HCT116 (cell line): ENCODE measurements around the gene AGER. TPM values are rescaled to one million over a fixed set of nuclear protein-coding genes. Genes with fewer than 3 reads are reported as not detected.

Experiments used
- ATAC-seq: fragments of 200-7000 bp; cut with Tn5 transposase; 2 replicates; pipeline ENCODE4 v1.9.1; 2020; ENCODE audit warnings: mild to moderate bottlenecking, moderate library complexity
- BruUV-seq: library from RNA; stranded (reverse); fragments of 400-500 nt; replicated peaks from 2 replicates; lab custom pipeline; 2021; lab: Mats Ljungman, UMichigan
- CTCF ChIA-PET: fragments of 300-600 bp; sonication (Branson Sonifier 250); formaldehyde crosslinking; loops from one replicate; lab custom pipeline; 2021; ENCODE audit warnings: antibody characterized with exemption; lab: Charles Lee
- POLR2A ChIA-PET: fragments of 300-600, 350-600 bp; sonication (Branson Sonifier 250); formaldehyde crosslinking; loops from one replicate; lab custom pipeline; 2021; ENCODE audit warnings: antibody characterized with exemption; lab: Charles Lee
- RAD21 ChIA-PET, 2 experiments: fragments of 300-600 bp; sonication (Branson Sonifier 250); formaldehyde crosslinking; loops; one replicate each; lab custom pipeline; 2023; ENCODE audit warnings: low total read pairs in 2 of 2; ENCODE audit not compliant: uncharacterized antibody in 2 of 2, unreplicated experiment in 2 of 2, low non-redundant PET in 1 of 2; lab: Charles Lee
- DNase-seq: peaks from one replicate; pipeline ENCODE4 v3.0.0-alpha.2; 2010; ENCODE audit warnings: low read depth, low spot score
- H2AFZ ChIP-seq: fragments of 200-600 bp; shearing (Covaris generic), sonication (generic); 2 replicates; pipeline ENCODE4 v1.6.1; 2017; ENCODE audit warnings: low read depth, mixed run types, mixed read lengths, antibody characterized with exemption, low read length; ENCODE audit not compliant: poor library complexity, severe bottlenecking
- H3K27ac ChIP-seq: 2 replicates; pipeline ENCODE4 v1.5.1; 2012; ENCODE audit warnings: low read depth, low read length
- H3K27me3 ChIP-seq: fragments of 200-600 bp; sonication (generic); 2 replicates; pipeline ENCODE4 v1.6.1; 2016; ENCODE audit warnings: mixed run types, low read length, mixed read lengths; ENCODE audit not compliant: insufficient read depth
- H3K36me3 ChIP-seq, 2 experiments: fragments of 200-500 bp in 1 of 2; fragments of 200-600 bp in 1 of 2; sonication (Bioruptor generic) in 1 of 2; sonication (generic) in 1 of 2; 2 replicates each; pipeline versions ENCODE4 v1.5.1 to v1.6.1; 2014 to 2016; ENCODE audit warnings: low read length in 2 of 2, inconsistent platforms in 1 of 2, mixed read lengths in 1 of 2, mixed run types in 1 of 2; ENCODE audit not compliant: insufficient read depth in 2 of 2, control insufficient read depth in 1 of 2
- H3K4me1 ChIP-seq, 2 experiments: fragments of 200-600 bp in 1 of 2; sonication (generic) in 1 of 2; 2 replicates each; pipeline versions ENCODE4 v1.5.1 to v1.6.1; 2012 to 2017; ENCODE audit warnings: low read length in 2 of 2, inconsistent platforms in 1 of 2, mild to moderate bottlenecking in 1 of 2, mixed read lengths in 1 of 2, mixed run types in 1 of 2, moderate library complexity in 1 of 2; ENCODE audit not compliant: insufficient read depth in 2 of 2, control insufficient read depth in 1 of 2
- H3K4me2 ChIP-seq: fragments of 200-600 bp; sonication (generic); 2 replicates; pipeline ENCODE4 v1.6.1; 2017; ENCODE audit warnings: mixed run types, low read length, mixed read lengths
- H3K4me3 ChIP-seq, 2 experiments: fragments of 200-600 bp in 1 of 2; sonication (generic) in 1 of 2; replicated peaks in 1 of 2; 2 replicates each; pipeline ENCODE4 v1.5.1; 2011 to 2016; ENCODE audit warnings: low read length in 2 of 2, control low read depth in 1 of 2, low read depth in 1 of 2, mild to moderate bottlenecking in 1 of 2, mixed read lengths in 1 of 2, mixed run types in 1 of 2
- H3K79me2 ChIP-seq: fragments of 200-600 bp; sonication (generic); 2 replicates; pipeline ENCODE4 v1.6.1; 2017; ENCODE audit warnings: mild to moderate bottlenecking, mixed run types, low read length, moderate library complexity, mixed read lengths; ENCODE audit not compliant: insufficient read depth
- H3K9ac ChIP-seq: fragments of 200-600 bp; sonication (generic); 2 replicates; pipeline ENCODE4 v1.6.1; 2016; ENCODE audit warnings: low read length, mixed read lengths
- H3K9me2 ChIP-seq: fragments of 200-600 bp; sonication (generic), shearing (Covaris generic); 2 replicates; pipeline ENCODE4 v1.6.1; 2017; ENCODE audit warnings: mixed run types, mild to moderate bottlenecking, moderate library complexity; ENCODE audit not compliant: insufficient read depth
- H3K9me3 ChIP-seq, 2 experiments: fragments of 200-500 bp in 1 of 2; fragments of 200-600 bp in 1 of 2; sonication (Bioruptor generic) in 1 of 2; sonication (generic) in 1 of 2; 2 replicates each; pipeline ENCODE4 v1.6.1; 2014 to 2017; ENCODE audit warnings: low read length in 2 of 2, mixed read lengths in 2 of 2, inconsistent platforms in 1 of 2, low read depth in 1 of 2, mild to moderate bottlenecking in 1 of 2, mixed run types in 1 of 2, moderate library complexity in 1 of 2; ENCODE audit not compliant: control insufficient read depth in 1 of 2, insufficient read depth in 1 of 2
- H4K20me1 ChIP-seq: fragments of 200-600 bp; sonication (generic), shearing (Covaris generic); 2 replicates; pipeline ENCODE4 v1.6.1; 2017; ENCODE audit warnings: mixed run types, mild to moderate bottlenecking, moderate library complexity; ENCODE audit not compliant: insufficient read depth
- ATF3 ChIP-seq: IDR thresholded peaks from 2 replicates; pipeline ENCODE4 v1.6.1; 2012
- CBX3 ChIP-seq: IDR thresholded peaks from 2 replicates; pipeline ENCODE4 v1.6.1; 2012; ENCODE audit warnings: low read depth
- CEBPB ChIP-seq: IDR thresholded peaks from 2 replicates; pipeline ENCODE4 v1.6.1; 2012; ENCODE audit warnings: low read depth
- EGR1 ChIP-seq: IDR thresholded peaks from 2 replicates; pipeline ENCODE4 v1.6.1; 2012; ENCODE audit warnings: low read depth
- ELF1 ChIP-seq: IDR thresholded peaks from 2 replicates; pipeline ENCODE4 v1.6.1; 2012; ENCODE audit warnings: low read depth, borderline replicate concordance
- EZH2 ChIP-seq: fragments of 200-600 bp; sonication (generic); IDR thresholded peaks from 2 replicates; pipeline ENCODE4 v1.6.1; 2017; ENCODE audit warnings: antibody characterized with exemption, mixed run types
- EZH2phosphoT487 ChIP-seq: fragments of 200-600 bp; IDR thresholded peaks from 2 replicates; pipeline ENCODE4 v1.6.1; 2018; ENCODE audit warnings: antibody characterized with exemption, borderline replicate concordance
- FOSL1 ChIP-seq: IDR thresholded peaks from 2 replicates; pipeline ENCODE4 v1.6.1; 2012; ENCODE audit warnings: low read depth
- JUND ChIP-seq: IDR thresholded peaks from 2 replicates; pipeline ENCODE4 v1.6.1; 2012
- MAX ChIP-seq: IDR thresholded peaks from 2 replicates; pipeline ENCODE4 v1.6.1; 2012
- POLR2AphosphoS5 ChIP-seq: IDR thresholded peaks from 2 replicates; pipeline ENCODE4 v1.6.1; 2011; ENCODE audit warnings: mild to moderate bottlenecking, low read depth, low read length, moderate library complexity
- SIN3A ChIP-seq: IDR thresholded peaks from 2 replicates; pipeline ENCODE4 v1.6.1; 2012; ENCODE audit warnings: low read depth
- SP1 ChIP-seq: IDR thresholded peaks from 2 replicates; pipeline ENCODE4 v1.6.1; 2012; ENCODE audit warnings: low read depth
- YY1 ChIP-seq: IDR thresholded peaks from 2 replicates; pipeline ENCODE4 v1.6.1; 2011; ENCODE audit warnings: low read length, low read depth, moderate library complexity, mild to moderate bottlenecking; ENCODE audit not compliant: insufficient replicate concordance; ENCODE audit errors: extremely low read depth
- ZBTB33 ChIP-seq: IDR thresholded peaks from 2 replicates; pipeline ENCODE4 v1.6.1; 2011; ENCODE audit warnings: mild to moderate bottlenecking, low read length, moderate library complexity; ENCODE audit not compliant: insufficient replicate concordance; ENCODE audit errors: extremely low read depth
- ZFX ChIP-seq: fragments of 450-650 bp; IDR thresholded peaks from 2 replicates; pipeline ENCODE4 v1.6.1; 2017
- ZNF274 ChIP-seq: fragments of 200-500 bp; sonication (Bioruptor generic); IDR thresholded peaks from 2 replicates; pipeline ENCODE4 v1.6.1; 2014; ENCODE audit warnings: mild to moderate bottlenecking, low read depth, low read length, inconsistent platforms
- intact Hi-C: fragments of 100-400 bp; cut with micrococcal nuclease; formaldehyde crosslinking; loops from 2 replicates; pipeline ENCODE4 v1.10.0; 2022
- total RNA-seq: library from RNA; stranded (reverse); gene quantifications from one replicate; pipeline ENCODE4 v1.2.1, GENCODE V29; 2021; ENCODE audit not compliant: unreplicated experiment

AGER gene
- total RNA-seq, 1 experiment from 2014 or later = 22.6 TPM

GRCh38 chr6:32204268-32204715 is 20.2 kb upstream of the AGER start:
- CTCF ChIA-PET = no interaction called here
- no peaks in the 10 kb centered on the region for H3K9me2 ChIP-seq
- no TSS peak for BruUV-seq
- H4K20me1 ChIP-seq = no peaks in the 10 kb centered on the region
- no peak overlapping the region for H2AFZ ChIP-seq
- H3K9me3 ChIP-seq = no peaks in the 10 kb centered on the region
- ATAC-seq = no peak
- H3K27ac ChIP-seq = no peak overlapping the region
- no peak overlapping the region for H3K4me2 ChIP-seq
- intact Hi-C loops = no loop called here
- H3K36me3 ChIP-seq = no peaks in the 10 kb centered on the region
- H3K4me3 ChIP-seq = no peak overlapping the region
- H3K4me1 ChIP-seq = no peaks in the 10 kb centered on the region
- RAD21 ChIA-PET = no interaction called here
- POLR2A ChIA-PET = interaction anchor here (0.8 kb wide), 1 partner anchor 9 kb away, joined by 4 read pairs; no protein-coding TSS in a partner anchor
- 0 out of 2 replicates have a peak, but pooled peaks cover 3% of the 10 kb centered on the region for H3K27me3 ChIP-seq
- TF ChIP-seq EZH2phosphoT487 (no peak), SP1 (no peak), JUND (no peak), CEBPB (no peak), ELF1 (no peak), YY1 (no peak), CBX3 (no peak), FOSL1 (no peak)
- TF ChIP-seq, all 23 proteins: peak for 0
- H3K9ac ChIP-seq = no peak overlapping the region
- no peaks in the 10 kb centered on the region for H3K79me2 ChIP-seq
- DNase-seq = no peak

GRCh38 chr6:32203426-32204267 is 19.6 kb upstream of the AGER start:
- H3K4me3 ChIP-seq = no peak overlapping the region
- H3K4me1 ChIP-seq = no peaks in the 10 kb centered on the region
- intact Hi-C loops = no loop called here
- BruUV-seq = no TSS peak
- no peak overlapping the region for H3K27ac ChIP-seq
- ATAC-seq = no peak
- RAD21 ChIA-PET = no interaction called here
- 0 out of 2 replicates have a peak, but pooled peaks cover 3% of the 10 kb centered on the region for H3K27me3 ChIP-seq
- no peak overlapping the region for H2AFZ ChIP-seq
- no peaks in the 10 kb centered on the region for H3K9me3 ChIP-seq
- H3K79me2 ChIP-seq = no peaks in the 10 kb centered on the region
- H3K4me2 ChIP-seq = no peak overlapping the region
- POLR2A ChIA-PET = no interaction called here
- CTCF ChIA-PET = interaction anchor here (0.7 kb wide), 1 partner anchor 93 kb away, joined by 4 read pairs; no protein-coding TSS in a partner anchor
- no peak for DNase-seq
- no peak overlapping the region for H3K9ac ChIP-seq
- no peaks in the 10 kb centered on the region for H4K20me1 ChIP-seq
- no peaks in the 10 kb centered on the region for H3K36me3 ChIP-seq
- no peaks in the 10 kb centered on the region for H3K9me2 ChIP-seq
- TF ChIP-seq SP1 = no peak
- no peak for TF ChIP-seq SIN3A
- TF ChIP-seq CEBPB = no peak
- TF ChIP-seq MAX = no peak
- no peak for TF ChIP-seq YY1
- TF ChIP-seq ATF3 = no peak
- no peak for TF ChIP-seq ZBTB33
- TF ChIP-seq CBX3 = no peak
- TF ChIP-seq ZNF274 = no peak
- TF ChIP-seq ZFX = no peak
- TF ChIP-seq POLR2AphosphoS5 = no peak
- TF ChIP-seq EGR1 = no peak
- no peak for TF ChIP-seq EZH2
- no peak for TF ChIP-seq EZH2phosphoT487
- no peak for TF ChIP-seq ELF1
- no peak for TF ChIP-seq JUND
- TF ChIP-seq FOSL1 = no peak
